Measurements from ENCODE around the gene STATH. TPM values are rescaled to one million over a fixed set of nuclear protein-coding genes. Genes with fewer than 3 reads are reported as not detected.
"Not testable (repeated sequence)": the region's sequence is repeated elsewhere in the genome, so short reads cannot be mapped to it uniquely, and the experiment has no call there.

STATH gene
- total RNA-seq, 1 experiment from 2014 or later = not detected

DNA sequence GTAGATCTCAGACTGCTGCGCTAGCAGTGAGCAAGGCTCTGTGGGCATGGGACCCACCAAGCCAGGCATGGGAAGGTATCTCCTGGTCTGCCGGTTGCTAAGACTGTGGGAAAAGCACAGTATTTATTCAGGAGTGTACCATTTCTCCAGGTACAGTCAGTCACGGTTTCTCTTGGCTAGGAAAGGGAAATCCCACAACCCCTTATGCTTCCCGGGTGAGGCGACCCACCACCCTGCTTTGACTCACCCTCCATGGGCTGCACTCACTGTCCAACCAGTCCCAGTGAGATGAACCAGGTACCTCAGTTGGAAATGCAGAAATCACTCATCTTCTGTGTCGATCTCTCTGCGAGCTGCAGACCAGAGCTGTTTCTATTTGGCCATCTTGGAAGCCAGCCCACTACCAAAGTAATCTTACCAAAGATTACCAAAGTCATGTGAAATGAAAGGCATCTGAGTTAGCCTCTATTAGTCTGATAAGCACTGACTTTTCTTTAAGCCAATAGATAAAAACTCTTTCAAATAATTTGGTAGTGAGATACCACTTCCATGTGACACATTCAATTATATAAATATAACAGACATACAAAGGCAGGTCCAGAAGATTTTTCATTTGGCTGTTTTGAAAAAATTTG, 46.0 kb downstream of the STATH start:
- H3K4ac ChIP-seq (ENCODE audit: low read depth, low read length) = no peak overlapping the region
- H3K9ac ChIP-seq (ENCODE audit: extremely low read depth, insufficient read length, low read length) = no peak overlapping the region
- Mint-ChIP-seq H3K9me3 (peaks cover 16 to 21% of the 10 kb centered on the region in 2 experiments), H3K27me3 (ENCODE audit: low read depth) (no peaks in the 10 kb centered on the region; the same call in 1 of the 2 replicates), H3K27ac (no peak overlapping the region), H3K36me3 (ENCODE audit: insufficient read depth in 1 of 3, low read depth in 3 of 3) (peaks cover 0 to 24% (median 3%) of the 10 kb centered on the region in 3 experiments; a peak in 4 of 7 replicates), H3K4me1 (no peaks in the 10 kb centered on the region), H3K4me3 (no peak overlapping the region)
- no peaks in the 10 kb centered on the region for H4K20me1 ChIP-seq (ENCODE audit: control insufficient read depth, insufficient read depth, insufficient read length)
- no peak overlapping the region for H3K27ac ChIP-seq (ENCODE audit: insufficient read length, low read depth, low read length)
- no peak overlapping the region for H2AFZ ChIP-seq (ENCODE audit: low read length)
- H4K91ac ChIP-seq (ENCODE audit: insufficient read length, low read depth, low read length) = no peak overlapping the region
- H3K23ac ChIP-seq (ENCODE audit: insufficient read length, low read depth, low read length) = no peak overlapping the region
- H4K5ac ChIP-seq (ENCODE audit: insufficient read length, low read depth, low read length) = no peak overlapping the region
- WGBS (ENCODE audit: extremely low coverage, insufficient read length, low lambda C conversion rate) = no CpG with 5 or more reads among the region's 7 CpGs
- no peak overlapping the region for H3K4me2 ChIP-seq (ENCODE audit: insufficient read depth, insufficient read length, low read length)
- H3K4me1 ChIP-seq (ENCODE audit: insufficient read depth, low read length) = no peaks in the 10 kb centered on the region
- H3K56ac ChIP-seq (ENCODE audit: insufficient read length, low read depth, low read length) = no peak overlapping the region
- no peaks in the 10 kb centered on the region for H3K9me3 ChIP-seq (ENCODE audit: control insufficient read depth, low read depth, low read length)
- no peak overlapping the region for H2BK12ac ChIP-seq (ENCODE audit: insufficient read length, low read depth, low read length)
- H3K79me2 ChIP-seq (ENCODE audit: insufficient read depth, low read length) = no peaks in the 10 kb centered on the region
- H2BK120ac ChIP-seq (ENCODE audit: low read depth, low read length, poor library complexity, severe bottlenecking) = no peak overlapping the region
- no peaks in the 10 kb centered on the region for H3K79me1 ChIP-seq (ENCODE audit: insufficient read depth, low read depth, low read length, poor library complexity, severe bottlenecking)
- no peak overlapping the region for H2BK5ac ChIP-seq (ENCODE audit: insufficient read length, low read length)
- H2BK20ac ChIP-seq (ENCODE audit: low read depth, low read length, poor library complexity, severe bottlenecking) = no peak overlapping the region
- no peaks in the 10 kb centered on the region for H3K23me2 ChIP-seq (ENCODE audit: insufficient read length, low read depth, low read length, poor library complexity, severe bottlenecking)
- H3K18ac ChIP-seq (ENCODE audit: insufficient read length, low read depth, low read length) = no peak overlapping the region
- no peak overlapping the region for H2BK15ac ChIP-seq (ENCODE audit: low read depth, low read length)
- H4K8ac ChIP-seq (replicated peaks; ENCODE audit: insufficient read length, low read depth, low read length) = no peak overlapping the region
- H2AK5ac ChIP-seq (ENCODE audit: insufficient read length, low read length) = no peak overlapping the region
- no peaks in the 10 kb centered on the region for H3K27me3 ChIP-seq (ENCODE audit: insufficient read depth, low read length)
- H3K14ac ChIP-seq (ENCODE audit: insufficient read depth, low read length) = no peak overlapping the region
- H3T11ph ChIP-seq (ENCODE audit: low read length) = no peak overlapping the region
- DNase-seq = no peak
- TF ChIP-seq, protein P1, sequence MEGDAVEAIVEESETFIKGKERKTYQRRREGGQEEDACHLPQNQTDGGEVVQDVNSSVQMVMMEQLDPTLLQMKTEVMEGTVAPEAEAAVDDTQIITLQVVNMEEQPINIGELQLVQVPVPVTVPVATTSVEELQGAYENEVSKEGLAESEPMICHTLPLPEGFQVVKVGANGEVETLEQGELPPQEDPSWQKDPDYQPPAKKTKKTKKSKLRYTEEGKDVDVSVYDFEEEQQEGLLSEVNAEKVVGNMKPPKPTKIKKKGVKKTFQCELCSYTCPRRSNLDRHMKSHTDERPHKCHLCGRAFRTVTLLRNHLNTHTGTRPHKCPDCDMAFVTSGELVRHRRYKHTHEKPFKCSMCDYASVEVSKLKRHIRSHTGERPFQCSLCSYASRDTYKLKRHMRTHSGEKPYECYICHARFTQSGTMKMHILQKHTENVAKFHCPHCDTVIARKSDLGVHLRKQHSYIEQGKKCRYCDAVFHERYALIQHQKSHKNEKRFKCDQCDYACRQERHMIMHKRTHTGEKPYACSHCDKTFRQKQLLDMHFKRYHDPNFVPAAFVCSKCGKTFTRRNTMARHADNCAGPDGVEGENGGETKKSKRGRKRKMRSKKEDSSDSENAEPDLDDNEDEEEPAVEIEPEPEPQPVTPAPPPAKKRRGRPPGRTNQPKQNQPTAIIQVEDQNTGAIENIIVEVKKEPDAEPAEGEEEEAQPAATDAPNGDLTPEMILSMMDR (conservative IDR thresholded peaks at IDR 0.05) = no peak

GRCh38 chr4:70050138-70050537, 54.4 kb downstream of the STATH start, which contains the start of gene HTN1:
HTN1 (plus strand) TSS chr4:70050438; CDS start chr4:70053077, 2,639 bp downstream.
- not testable (repeated sequence) for H3K23me2 ChIP-seq (ENCODE audit: insufficient read length, low read depth, low read length, poor library complexity, severe bottlenecking); H4K8ac ChIP-seq (replicated peaks; ENCODE audit: insufficient read length, low read depth, low read length); H3K36me3 Mint-ChIP-seq (ENCODE audit: insufficient read depth in 1 of 3, low read depth in 3 of 3); H3K4me3 Mint-ChIP-seq; H3K18ac ChIP-seq (ENCODE audit: insufficient read length, low read depth, low read length); H2BK120ac ChIP-seq (ENCODE audit: low read depth, low read length, poor library complexity, severe bottlenecking); H2AFZ ChIP-seq (ENCODE audit: low read length); H4K5ac ChIP-seq (ENCODE audit: insufficient read length, low read depth, low read length); H3K79me2 ChIP-seq (ENCODE audit: insufficient read depth, low read length); H4K20me1 ChIP-seq (ENCODE audit: control insufficient read depth, insufficient read depth, insufficient read length); H2BK5ac ChIP-seq (ENCODE audit: insufficient read length, low read length); H3K79me1 ChIP-seq (ENCODE audit: insufficient read depth, low read depth, low read length, poor library complexity, severe bottlenecking); H3K27ac ChIP-seq (ENCODE audit: insufficient read length, low read depth, low read length); H2AK5ac ChIP-seq (ENCODE audit: insufficient read length, low read length); H3K27me3 ChIP-seq (ENCODE audit: insufficient read depth, low read length); H3K4ac ChIP-seq (ENCODE audit: low read depth, low read length); H3T11ph ChIP-seq (ENCODE audit: low read length); H2BK15ac ChIP-seq (ENCODE audit: low read depth, low read length); H4K91ac ChIP-seq (ENCODE audit: insufficient read length, low read depth, low read length); H3K9me3 ChIP-seq (ENCODE audit: control insufficient read depth, low read depth, low read length); H3K56ac ChIP-seq (ENCODE audit: insufficient read length, low read depth, low read length); H2BK12ac ChIP-seq (ENCODE audit: insufficient read length, low read depth, low read length); H3K27me3 Mint-ChIP-seq (ENCODE audit: low read depth); H3K4me2 ChIP-seq (ENCODE audit: insufficient read depth, insufficient read length, low read length); H3K27ac Mint-ChIP-seq; H3K9me3 Mint-ChIP-seq; H3K4me1 ChIP-seq (ENCODE audit: insufficient read depth, low read length); H3K23ac ChIP-seq (ENCODE audit: insufficient read length, low read depth, low read length); H3K9ac ChIP-seq (ENCODE audit: extremely low read depth, insufficient read length, low read length); H3K14ac ChIP-seq (ENCODE audit: insufficient read depth, low read length); H2BK20ac ChIP-seq (ENCODE audit: low read depth, low read length, poor library complexity, severe bottlenecking); DNase-seq; H3K4me1 Mint-ChIP-seq
- no CpG with 5 or more reads among the region's 6 CpGs for WGBS (ENCODE audit: extremely low coverage, insufficient read length, low lambda C conversion rate)
